GM21447 (cell line): ENCODE data around the gene TBX5.
"Not testable (repeated sequence)": the region's sequence is repeated elsewhere in the genome, so short reads cannot be mapped to it uniquely, and the experiment has no call there.

Experiments used
- ATAC-seq: cut with Tn5 transposase; IDR thresholded peaks from one replicate; pipeline ENCODE4 v1.9.1; 2021; ENCODE audit not compliant: unreplicated experiment

The TBX5 gene

DNA sequence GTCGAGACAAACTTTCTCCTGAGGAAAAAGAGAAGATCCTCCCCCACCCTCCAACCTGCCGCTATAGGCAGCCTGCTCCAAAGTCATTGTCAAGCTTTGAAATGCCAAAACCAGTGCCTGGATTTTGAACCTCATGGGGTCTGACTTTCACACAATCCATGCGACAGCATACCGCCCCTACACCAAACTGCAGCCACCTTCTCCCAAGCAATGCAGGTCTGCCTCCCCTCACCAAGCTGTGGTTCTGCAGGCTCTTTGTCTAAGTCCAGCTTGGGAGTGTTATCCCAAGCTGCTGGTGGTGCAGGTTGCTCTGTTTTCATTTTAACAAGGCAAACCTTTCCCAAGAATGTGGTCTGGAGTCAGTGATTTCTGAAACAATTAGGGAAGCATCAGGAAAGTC is 12.4 kb downstream of the TBX5 start:
- ATAC-seq, result no peak

GRCh38 chr12:114392909-114393308 is 13.0 kb downstream of the TBX5 start:
- ATAC-seq, result no peak

DNA sequence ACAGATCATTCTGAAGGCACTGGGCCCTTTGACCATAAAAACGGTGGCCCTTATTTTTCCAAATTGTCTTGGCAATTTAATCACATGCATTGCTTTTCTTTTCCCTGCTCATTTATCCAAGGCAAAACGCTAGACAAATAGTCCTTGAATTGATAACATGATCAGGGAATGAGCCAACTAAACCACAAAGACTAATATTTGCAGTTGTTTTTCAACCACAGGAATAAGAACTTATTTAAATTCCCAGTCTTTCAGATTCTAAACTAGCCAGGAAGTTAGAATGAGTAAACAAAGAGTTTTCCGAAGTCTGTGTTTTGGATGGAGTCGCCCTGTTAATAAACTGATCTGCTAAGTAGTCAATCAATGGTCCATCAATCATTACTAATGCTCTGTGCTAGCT is 14.9 kb downstream of the TBX5 start:
- no peak for ATAC-seq

GRCh38 chr12:114384739-114385138 is 21.2 kb downstream of the TBX5 start:
- ATAC-seq, result no peak

DNA sequence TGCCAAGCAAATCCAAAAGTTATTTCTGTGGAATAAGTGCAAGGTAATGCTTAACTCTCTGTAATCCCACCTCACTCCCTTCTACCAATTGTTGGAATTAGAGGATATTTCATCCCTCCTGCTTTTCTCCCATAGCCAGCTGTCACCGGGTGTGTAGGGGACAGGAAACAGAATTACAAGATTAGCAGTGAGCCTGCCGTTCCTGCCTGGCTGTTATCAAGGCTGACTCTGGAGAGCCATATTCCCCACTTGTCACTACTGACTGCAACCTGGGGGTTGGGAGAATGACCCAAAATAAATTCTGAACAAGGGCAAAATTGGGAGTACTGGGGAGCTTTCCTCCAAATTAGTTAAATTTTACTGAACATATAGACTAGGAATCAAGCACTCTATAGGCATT is 24.8 kb downstream of the TBX5 start:
- no peak for ATAC-seq

DNA sequence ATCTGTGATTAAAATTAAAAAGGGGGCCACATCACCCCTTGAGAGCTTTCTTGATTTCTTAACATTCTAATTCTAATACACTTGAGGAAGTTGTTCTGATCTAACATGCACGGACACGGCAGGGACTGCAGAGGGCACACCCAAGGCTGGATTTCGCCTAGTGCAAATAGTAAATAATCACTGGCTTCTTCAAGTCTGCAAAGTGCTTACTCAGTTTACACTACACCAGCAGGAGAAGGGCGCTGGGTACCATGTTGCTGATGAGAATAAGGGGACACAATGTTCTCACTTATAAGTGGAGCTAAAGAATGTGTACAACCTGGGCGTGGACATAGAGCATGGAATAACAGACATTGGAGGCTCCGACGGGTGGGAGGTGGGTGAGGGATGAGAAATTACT is 34.2 kb downstream of the TBX5 start:
- ATAC-seq, result no peak

GRCh38 chr12:114371250-114371649 is 34.7 kb downstream of the TBX5 start:
- no peak for ATAC-seq

DNA sequence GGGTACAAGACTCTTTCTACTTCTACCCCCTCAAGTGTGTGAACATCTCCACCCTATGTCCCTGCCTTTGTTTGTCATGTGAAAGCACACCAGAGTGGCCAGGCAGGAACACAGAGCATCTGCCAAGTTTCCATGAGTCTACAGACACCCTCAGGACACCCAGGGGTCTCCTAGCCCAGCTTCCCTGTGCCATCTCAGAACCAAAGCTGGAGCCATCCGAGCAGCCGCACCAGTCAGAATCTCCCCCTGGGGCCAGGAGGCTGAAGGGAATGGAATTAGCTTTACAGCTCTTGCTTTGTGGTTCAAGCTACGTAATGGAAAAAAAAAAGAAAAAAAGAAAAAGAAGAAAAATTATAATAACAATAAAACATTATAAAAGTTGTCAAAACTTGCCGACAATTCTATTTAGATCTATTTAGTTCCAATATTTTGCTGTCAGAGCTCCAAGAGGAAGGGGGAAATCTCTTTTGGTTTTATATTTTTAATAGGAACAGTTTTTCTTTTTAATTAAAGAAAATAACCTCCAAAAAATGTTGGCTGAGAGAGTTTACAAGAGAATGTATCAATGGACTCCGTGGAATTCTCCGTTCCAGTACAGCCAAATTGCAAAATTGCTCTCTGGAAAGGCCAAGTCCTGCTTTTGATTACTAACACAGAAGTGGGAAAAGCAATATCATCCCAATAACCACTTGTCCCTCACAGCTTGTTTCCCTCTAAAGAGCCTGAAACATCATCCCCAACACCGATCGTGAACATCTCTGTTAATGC is 37.1 kb downstream of the TBX5 start:
- no peak for ATAC-seq

DNA sequence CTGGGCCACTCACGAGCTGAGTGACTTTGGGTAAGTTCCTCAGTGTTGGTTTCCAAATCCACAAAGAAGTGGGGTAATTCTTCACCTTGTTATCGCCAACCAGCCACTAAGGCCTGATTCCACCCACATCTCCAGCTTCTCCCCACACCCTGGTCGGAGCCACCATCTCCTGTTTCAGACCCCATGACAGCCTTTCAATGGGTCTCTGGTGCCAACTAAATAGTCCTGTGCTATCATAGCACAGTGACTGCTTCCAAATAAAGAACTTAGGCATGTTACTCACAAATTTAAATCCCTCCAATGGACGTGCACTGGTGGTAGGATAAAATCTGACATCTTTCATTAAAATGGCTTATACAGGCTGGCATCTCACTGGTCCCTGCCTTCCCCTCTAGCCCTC is 44.0 kb downstream of the TBX5 start:
- ATAC-seq, result no peak

DNA sequence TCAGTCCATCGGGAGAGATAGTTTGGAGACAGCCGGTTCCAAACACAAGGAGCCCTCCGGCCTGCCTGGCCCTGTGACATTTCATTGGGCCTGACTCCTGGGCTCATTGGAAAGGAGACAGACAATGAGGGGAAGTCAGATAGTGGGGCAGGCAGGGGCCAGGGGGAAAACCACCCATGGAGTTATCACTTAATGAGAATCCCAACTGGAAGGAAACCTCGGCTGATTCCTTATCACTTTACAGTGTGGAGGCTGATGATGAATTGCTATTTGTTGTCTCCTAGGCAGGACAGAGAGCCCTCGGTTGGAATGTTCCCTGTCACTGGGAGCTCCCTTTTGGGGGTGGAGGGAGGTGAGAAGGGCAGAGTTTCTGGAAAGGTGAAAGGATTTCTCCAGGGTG is 44.4 kb downstream of the TBX5 start:
- no peak for ATAC-seq

DNA sequence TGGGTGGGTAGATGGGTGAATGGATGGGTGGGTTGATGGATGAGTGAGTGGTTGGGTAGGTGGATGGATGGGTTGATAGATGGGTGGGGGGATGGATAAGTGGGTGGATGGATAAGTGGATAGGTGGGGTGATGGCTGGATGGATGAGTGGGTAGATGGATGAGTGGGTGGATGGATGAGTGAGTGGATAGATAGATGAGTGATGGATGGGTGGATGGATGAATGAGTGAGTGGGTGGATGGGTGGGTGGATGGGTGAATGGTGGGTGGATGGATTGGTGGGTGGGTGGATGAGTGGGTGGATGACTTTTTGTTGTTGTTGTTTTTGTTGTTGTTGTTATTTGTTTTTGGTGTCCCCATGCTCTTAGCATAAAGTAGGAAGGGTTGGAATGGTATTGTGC is 45.5 kb downstream of the TBX5 start:
- no peak for ATAC-seq

GRCh38 chr12:114355389-114356088 is 50.4 kb downstream of the TBX5 start:
- no peak for ATAC-seq

DNA sequence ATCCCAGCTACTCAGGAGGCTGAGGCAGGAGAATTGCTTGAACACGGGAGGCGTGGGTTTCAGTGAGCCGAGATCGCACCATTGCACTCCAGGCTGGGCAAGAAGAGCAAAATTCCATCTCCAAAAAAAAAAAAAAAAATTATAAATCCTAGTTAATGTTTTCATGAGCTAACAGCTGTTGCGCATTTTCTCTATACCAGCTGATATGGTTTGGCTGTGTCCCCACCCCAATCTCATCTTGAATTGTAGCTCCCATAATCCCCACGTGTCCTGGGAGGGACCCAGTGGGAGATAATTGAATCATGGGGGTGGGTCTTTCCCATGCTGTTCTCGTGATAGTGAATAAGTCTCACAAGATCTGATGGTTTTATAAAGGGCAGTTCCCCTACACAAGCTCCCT is 56.7 kb downstream of the TBX5 start:
- not testable (repeated sequence) for ATAC-seq

DNA sequence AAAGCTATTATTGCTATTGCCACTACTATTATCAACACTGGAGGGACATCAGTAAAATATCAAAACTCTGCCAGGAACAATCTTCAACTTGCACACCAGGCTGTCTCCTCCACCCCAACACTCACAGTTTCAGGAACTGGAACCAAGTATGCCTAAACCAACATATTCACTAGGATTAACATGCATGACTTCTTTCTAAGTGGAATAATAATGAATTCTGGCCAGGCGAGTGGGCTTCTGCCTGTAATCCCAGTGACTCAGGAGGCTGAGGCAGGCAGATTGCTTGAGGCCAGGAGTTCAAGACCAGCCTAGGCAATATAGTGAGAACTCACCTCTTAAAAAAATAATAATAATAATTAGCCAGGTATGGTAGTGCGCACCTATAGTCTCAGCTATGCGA is 58.1 kb downstream of the TBX5 start:
- ATAC-seq, result no peak

GRCh38 chr12:114344831-114345230 is 61.1 kb downstream of the TBX5 start:
- ATAC-seq, result no peak

- no peak for ATAC-seq
Measured at GRCh38 chr12:114344303-114344663, 61.7 kb downstream of the TBX5 start.

DNA sequence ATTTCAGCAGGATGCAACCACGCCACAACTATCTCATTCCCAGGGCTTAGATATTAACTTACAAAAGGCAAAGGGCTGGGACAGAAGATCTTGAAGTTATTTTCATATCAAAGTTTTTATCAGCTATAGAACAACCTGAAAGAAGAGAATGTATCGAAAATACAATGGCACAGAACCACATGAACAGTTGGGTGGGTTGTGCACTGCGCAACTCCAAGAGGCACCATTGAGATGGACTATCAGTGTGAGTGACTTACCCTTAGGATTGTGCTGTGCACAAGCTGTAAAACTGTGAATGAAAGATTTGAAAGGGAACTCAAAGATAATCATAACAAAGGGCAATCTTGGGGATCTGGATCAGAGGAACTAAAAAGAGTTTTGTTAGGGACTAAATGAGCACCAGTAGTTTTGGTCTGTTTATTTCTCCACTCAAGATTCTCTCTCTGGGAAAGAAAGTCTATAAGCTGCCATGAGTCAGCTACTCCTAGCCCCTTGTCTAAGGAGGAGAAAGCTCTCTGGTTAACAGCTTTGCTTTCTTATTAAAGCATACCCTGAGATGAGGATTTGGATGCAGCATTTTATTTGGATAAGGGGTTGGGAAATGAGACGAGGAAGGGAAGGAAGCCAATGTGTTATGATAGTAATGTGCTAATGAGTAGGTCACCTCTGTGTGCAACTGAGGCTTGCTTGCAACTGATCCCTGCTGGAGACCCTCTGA is 62.2 kb downstream of the TBX5 start:
- ATAC-seq, result no peak

DNA sequence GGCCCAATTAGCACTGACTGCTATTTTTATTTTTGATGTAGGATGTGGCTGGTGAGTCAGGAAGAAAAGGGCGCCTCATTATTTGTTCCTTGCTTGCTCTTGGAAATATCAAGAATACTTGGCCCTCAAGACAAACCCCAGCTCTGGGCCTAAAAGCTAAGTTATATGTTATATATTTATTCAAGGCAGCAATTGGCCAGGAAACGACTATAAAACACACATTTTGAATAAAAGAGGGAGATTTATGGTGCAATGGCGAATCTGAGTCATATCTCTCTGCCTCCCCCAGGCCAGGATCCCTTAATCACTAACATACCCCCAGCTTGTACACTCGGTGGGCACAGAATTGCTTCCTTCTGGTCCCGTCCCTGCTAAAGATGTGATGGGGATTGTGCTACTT is 63.3 kb downstream of the TBX5 start:
- ATAC-seq, result no peak

DNA sequence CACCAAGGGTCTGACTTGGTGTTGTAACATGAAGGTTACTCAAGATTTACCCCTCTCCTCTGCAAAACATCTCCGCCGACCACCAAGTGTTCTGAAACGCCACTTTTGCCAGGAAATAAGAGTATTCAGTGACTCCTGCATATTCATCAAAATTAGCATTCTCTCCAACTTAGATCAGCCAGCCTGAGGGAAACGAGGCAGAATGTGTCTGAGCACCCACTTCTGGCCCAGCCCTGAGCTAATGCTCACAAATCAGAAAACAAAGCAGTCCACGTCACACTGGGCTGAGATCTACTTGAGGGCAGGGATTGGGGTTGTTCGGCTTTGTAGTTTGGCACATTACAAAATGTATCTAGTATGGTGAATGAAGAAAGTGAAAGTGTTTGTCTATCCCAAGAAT is 64.3 kb downstream of the TBX5 start:
- no peak for ATAC-seq

DNA sequence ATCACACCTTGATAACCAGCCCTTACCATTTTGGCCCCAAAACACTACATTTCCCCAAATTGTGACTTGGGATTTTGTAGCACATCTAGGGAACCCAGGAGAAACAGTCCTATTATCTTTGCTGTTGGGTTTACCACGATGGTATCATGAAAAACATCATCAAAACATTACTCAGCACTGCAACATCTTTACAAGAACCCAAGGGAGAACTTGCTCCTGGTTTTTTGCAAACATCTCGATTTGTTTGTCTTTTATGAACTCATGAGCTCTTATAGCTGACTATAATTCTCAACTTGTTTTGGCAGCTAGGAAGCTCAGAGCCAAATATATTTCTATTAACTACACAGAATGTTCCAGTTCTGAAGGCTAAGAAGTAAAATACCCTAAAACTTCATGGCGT is 65.7 kb downstream of the TBX5 start:
- ATAC-seq, result no peak

GRCh38 chr12:114339626-114340025 is 66.3 kb downstream of the TBX5 start:
- no peak for ATAC-seq

DNA sequence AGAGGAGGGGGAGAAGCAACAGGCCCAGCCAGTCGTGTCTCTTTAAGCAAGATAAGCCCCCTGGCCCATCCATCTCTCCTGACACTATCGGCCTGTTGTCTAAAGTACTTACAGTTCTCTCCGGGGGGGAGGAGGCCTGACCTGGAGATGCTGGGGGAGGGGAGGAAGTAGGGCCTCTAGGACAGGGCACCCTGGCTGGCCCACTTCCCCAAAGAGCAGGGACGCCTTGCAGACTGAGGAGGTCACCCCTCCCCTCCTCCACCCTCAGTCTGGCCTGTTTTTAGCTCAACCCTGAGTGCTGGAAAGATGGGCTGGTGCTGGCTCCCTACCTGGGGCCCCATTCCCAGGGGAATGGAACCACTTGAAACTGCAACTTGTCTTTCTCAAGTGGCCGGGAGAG is 70.3 kb downstream of the TBX5 start:
- ATAC-seq, result no peak
